ENCODE data around the gene GEMIN5.
"Not testable (repeated sequence)": the region's sequence is repeated elsewhere in the genome, so short reads cannot be mapped to it uniquely, and the experiment has no call there.

Gene GEMIN5

GRCh38 chr5:154940375-154940771, 2.4 kb upstream of the GEMIN5 start:
- no peak for DNase-seq

- DNase-seq: not testable (repeated sequence)
Observed at GRCh38 chr5:154939387-154939786, 1.4 kb upstream of the GEMIN5 start.

- no peak for DNase-seq
Observed at GRCh38 chr5:154937186-154937717, 759 bp downstream of the GEMIN5 start.

- no peak for DNase-seq
Observed at GRCh38 chr5:154934881-154935280, 3.1 kb downstream of the GEMIN5 start.

DNA sequence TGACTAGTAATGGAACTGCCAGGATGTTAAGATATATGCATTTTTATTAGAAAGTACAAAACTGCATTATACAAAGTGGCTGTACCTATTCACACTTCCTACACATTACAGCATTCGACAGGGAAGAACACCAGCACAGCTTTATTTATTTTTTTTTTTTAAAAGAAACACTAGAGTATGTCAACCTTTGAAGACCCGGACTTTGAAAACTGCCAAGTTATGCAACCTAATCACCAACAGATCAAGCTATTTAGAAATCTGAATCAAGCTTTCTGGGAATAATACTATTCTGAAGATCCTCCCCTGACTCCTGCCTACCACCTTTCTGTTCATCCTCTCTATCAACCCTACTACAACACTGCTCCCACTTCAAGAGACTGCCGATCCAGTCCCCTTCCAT, 4.5 kb downstream of the GEMIN5 start:
- DNase-seq: no peak

DNA sequence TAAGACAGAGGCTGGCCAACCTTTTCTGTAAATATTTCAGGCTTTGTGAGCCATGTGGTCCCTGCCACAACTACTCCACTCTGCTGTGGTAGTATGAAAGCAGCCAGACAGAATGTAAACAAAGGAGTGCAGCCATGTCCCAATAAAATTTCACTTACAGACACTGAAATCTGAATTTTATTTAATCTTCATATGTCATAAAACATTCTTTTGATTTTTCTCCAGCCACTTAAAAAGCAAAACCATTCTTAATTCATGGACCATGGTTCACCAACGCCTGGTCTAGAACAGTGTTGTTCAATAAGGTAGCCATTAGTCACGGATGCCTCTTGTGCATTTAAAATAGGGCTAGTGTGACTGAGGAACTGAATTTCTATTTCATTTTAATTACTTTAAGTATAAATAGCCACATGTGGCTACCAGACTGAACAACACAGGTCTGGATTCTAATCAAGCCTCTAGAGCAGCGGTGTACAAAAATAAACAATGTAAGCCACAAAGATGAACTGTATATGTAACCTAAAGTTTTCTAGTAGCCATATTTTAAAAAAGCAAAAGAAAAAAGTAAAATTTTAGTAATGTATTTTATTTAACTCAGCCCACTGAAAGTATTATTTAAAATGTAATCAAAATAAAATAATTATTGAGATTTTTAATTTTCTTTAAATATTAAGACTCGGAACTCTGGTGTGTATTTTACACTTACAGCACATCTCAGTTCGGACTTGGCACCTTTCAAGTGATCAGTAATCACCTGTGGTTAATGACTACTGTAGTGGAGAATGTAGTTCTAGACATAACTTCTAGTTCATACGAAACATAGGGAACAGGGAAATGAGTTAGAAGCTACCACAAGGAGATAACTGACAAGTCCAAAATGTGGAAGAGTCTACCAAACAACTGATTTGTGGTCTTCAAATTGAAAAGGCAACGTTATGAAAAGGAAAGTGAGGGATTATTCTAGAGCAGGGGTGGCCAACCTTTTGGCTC, 14.3 kb downstream of the GEMIN5 start:
- DNase-seq: no peak

DNA sequence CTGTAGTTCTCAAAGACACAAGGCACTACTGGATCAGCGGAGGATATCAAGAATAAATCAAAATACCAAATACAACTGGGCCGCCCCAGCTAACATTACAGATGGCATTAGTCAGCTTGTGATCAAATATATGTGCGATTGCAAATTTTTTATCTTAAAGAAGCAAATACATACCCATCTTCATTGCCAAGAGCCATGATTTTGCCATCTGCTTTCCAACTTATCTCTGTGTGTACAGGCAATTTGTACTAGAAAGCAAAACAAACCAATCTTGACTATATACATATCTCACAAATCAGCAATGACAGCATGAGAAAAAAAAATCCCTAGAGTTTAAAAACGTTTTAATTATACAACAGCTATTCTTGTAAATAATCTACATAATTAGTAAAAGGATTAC, 20.3 kb downstream of the GEMIN5 start:
- DNase-seq: no peak

GRCh38 chr5:154916874-154917273, 21.1 kb downstream of the GEMIN5 start:
- DNase-seq: no peak

DNA sequence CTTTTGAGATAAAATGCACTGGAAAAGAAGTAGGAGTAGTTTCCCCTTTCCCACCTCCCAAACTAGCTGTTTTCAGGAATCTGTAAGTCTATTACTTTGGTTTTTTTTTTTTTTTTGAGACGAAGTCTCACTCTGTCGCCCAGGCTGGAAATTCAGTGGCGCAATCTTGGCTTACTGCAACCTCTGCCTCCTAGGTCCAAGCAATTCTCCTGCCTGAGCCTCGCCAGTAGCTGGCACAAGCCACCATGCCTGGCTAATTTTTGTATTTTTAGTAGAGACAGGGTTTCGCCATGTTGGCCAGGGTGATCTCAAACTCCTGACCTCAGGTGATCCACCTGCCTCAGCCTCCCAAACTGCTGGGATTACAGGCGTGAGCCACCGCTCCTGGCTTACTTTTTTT, 32.4 kb downstream of the GEMIN5 start:
- DNase-seq: not testable (repeated sequence)

DNA sequence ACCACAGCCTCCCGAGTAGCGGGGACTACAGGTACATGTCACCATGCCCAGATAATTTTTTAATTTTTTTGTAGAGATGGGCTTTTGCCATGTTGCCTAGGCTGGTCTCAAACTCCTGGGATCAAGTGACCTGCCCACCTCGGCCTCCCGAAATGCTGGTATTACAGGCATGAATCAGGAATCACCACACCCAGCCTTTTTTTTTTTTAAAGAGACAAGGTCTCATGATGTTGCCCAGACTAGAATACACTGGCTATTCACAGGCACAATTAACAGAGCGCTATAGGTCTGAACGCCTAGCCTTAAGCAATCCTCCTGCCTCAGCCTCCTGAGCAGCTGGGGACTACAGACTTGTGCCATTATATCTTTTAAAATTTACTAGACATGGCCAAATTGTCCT, 36.1 kb downstream of the GEMIN5 start:
- no peak for DNase-seq

- no peak for DNase-seq
Observed at GRCh38 chr5:154901276-154901675, 36.7 kb downstream of the GEMIN5 start.

GRCh38 chr5:154900066-154900465, 37.9 kb downstream of the GEMIN5 start:
- DNase-seq: no peak

GRCh38 chr5:154899151-154899816, 38.7 kb downstream of the GEMIN5 start:
- DNase-seq: no peak

- DNase-seq: no peak
Observed at GRCh38 chr5:154898210-154898609, 39.8 kb downstream of the GEMIN5 start.

DNA sequence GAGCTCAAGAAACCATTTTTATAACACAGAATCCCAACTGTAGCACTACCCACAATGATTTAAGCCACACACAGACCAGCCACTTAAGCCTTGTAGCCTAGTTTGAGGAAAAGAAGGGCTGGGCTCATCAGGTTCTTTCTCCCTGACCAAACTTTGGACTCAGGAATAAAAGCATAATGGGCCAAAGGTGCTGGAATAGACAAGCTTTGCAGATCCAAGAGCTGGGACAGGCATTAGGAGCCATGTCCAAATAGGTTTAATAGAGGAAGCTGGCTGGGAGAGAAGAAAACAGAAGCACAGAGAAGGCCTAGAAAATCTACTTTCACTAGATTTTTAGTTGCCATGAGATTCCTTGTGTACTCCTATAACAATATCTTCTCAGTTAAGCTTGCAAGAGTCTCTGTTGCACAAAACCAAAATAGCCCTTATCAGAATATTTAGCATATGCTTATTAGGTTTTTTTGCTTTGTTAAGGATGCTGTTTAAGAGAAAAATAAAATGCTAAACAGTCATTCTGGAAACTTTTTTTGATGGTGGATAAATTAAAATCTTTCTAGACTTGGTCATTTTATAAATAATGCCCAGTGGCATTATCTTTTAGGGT, 41.3 kb downstream of the GEMIN5 start:
- no peak for DNase-seq

DNA sequence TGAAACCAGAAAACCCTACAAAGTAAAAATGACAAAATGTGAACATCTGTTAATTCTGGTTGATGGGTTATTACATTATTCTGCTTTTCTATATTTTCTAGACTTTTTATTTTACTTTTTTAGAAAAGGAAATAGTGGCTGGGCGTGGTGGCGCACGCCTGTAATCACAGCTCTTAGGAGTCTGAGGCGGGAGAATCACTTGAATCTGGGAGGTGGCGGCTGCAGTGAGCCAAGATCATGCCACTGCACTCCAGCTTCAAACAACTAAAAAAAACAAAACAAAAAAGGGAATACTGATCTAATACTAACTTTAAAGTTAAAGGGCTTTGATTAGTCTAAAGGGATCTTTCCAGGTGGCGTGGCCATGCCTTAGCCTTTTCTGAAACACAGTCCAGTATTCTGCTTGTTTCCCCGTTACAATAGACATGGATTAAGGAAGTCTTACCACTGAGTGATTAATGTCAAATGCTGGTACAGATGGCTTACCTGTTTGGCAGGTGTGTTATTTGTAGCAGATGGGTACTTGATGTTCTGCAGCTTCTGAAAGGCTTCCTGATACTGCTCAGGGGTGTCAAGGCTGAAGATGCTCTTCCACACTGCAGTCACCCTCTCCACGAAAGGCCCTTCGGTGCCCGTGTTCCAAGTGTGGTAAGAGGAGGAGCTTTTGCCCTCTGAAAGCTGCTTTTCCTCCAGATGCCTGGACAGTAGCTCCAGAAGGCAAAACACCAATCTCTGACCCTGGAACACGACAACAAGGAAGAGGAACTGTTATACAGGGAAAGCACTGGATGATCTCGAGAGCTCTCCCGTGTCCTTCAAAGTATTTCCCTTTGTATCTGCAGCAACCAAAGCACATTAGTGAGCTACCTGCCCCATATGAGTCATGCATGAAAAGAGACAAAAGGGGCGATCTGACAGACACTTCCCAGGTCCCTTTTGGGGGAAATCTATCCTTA, 42.1 kb downstream of the GEMIN5 start:
- no peak for DNase-seq

- DNase-seq: no peak
Observed at GRCh38 chr5:154893381-154893780, 44.6 kb downstream of the GEMIN5 start.

DNA sequence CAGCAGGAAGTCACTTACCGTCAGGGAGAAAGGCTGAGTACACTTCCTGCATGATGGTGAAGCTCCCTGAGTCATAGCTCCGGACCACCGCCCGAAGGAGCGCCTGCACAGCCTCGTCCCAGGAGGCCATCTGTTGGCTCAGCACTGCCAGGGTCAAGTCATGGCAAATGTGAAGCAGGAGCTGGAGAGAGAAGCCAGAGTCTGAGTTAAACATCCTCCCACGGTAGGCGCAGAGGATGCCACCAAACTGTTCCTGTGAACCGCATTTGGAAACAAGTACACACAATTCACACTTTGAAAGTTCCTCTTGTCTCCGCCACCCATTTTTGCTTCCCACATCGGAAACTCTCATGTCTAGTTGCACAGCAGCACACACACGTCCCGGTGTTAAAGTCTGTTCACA, 45.6 kb downstream of the GEMIN5 start:
- DNase-seq: no peak

- DNase-seq: no peak
Observed at GRCh38 chr5:154885439-154885838, 52.6 kb downstream of the GEMIN5 start.

DNA sequence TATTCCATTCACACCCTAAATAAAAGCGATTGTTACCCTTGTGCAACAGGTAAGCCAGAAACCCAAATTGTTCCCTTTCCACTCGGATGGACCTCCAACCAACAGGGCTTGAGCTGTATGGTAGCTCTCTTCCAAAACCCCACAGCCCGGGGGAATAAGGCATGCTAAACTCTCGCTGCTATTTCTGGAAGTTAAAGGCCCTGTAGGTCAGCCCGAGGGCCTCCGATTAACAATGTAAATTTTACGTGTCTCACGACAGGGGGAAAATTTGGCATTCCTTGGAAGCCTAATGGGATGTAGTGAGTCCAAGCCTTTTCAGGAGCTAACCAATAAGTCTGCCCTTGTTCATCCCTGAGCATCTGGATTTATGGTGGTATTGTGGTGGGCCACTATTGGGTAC, 53.6 kb downstream of the GEMIN5 start:
- DNase-seq: no peak

- no peak for DNase-seq
Observed at GRCh38 chr5:154881986-154882385, 56.0 kb downstream of the GEMIN5 start.

GRCh38 chr5:154878642-154879335, 59.2 kb downstream of the GEMIN5 start:
- no peak for DNase-seq
